ENCODE data around the gene MROH8.
"Not testable (repeated sequence)": the region's sequence is repeated elsewhere in the genome, so short reads cannot be mapped to it uniquely, and the experiment has no call there.

The MROH8 gene

DNA sequence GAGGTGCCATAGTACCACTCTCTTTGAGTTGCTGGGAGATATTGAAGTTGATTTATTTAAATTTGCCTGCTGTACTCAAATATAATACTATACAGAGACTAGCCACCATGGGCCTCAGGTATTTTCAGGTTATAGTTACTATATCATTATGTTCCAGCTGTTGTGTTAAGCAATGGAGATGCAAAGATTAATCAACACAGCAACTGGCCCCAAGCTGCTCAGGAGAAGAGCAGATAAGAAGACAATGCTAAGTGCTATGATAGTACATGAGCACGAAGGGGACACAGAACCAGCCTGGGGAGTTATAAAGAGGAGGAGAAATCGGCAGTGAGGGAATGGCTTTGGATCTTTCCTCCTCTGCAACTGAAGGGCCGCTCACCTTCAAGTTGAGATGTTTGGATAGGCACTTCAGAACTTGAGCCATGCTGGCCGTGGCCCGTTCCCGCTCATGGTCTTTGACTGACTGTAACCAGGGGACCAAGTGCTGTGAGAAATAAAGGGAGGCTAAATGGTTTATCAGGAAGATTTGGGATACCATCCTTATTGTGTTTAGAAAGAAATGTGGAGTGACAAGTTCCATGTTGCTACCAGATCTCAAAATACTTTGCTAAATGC lies 24.6 kb downstream of the MROH8 start:
- DNase-seq (ENCODE audit: low read depth) = no peak

DNA sequence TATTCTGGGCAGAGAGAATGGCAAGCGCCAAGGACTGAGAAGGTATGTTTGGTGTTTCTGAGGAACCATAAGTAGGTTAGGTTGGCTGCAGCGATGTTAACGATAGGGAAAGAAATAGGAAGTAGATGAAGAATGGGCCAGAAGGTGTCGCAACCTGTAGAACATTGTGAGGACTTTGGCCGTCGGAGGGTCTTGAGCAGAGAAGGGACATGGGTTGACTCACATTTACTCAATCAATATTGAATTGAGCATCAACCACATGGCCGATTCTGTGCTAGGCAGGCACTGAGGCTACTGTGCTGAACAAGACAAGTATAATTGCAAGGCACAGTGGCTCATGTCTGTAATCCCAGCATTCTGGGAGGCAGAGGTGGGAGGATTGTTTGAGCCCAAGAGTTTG lies 27.1 kb downstream of the MROH8 start:
- DNase-seq (ENCODE audit: low read depth) = no peak

DNA sequence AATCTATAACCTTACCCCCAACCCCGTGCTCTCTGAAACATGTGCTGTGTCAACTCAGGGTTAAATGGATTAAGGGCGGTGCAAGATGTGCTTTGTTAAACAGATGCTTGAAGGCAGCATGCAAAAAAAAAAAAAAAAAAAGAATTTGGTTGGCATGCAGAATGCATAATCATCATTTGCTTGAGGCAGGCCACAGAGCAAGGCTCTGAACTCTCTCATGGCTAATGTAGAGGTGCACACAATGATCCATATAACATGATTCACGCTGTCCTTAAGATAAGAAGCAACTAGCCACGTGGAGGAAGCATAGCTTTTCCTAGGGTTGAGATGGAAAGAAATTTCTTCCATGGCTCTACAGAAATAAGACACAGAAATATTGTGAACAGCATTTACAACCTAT lies 27.8 kb downstream of the MROH8 start:
- no peak for DNase-seq (ENCODE audit: low read depth)

DNA sequence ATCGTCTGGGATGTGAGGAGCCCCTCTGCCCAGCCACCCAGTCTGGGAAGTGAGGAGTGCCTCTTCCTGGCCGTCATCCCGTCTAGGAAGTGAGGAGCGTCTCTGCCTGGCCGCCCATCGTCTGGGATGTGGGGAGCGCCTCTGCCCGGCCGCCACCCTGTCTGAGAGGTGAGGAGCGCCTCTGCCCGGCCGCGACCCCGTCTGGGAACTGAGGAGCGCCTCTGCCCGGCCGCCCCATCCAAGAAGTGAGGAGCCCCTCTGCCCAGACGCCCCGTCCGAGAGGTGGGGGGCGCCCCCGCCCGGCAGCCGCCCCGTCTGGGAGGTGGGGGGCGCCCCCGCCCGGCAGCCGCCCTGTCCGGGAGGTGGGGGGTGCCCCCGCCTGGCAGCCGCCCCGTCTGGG lies 28.5 kb downstream of the MROH8 start:
- DNase-seq (ENCODE audit: low read depth) = not testable (repeated sequence)

DNA sequence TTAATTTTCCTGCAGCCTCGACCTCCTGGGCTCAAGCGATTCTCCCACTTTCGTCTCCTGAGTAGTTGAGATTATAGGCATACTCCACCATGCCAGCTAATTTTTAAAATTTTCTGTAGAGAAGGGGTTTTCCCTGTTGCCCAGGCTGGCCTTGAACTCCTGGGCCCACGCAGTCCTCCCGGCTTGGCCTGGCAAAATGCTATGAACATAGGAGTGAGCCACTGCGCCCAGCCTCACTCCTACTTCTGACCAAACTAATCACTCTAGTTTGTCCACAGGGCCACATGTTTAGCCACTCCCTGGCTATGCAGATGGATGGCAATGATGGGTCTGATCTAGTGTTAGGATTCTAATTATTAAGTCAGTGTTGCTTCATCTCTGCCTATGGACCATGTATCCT lies 32.1 kb downstream of the MROH8 start:
- DNase-seq (ENCODE audit: low read depth) = no peak

DNA sequence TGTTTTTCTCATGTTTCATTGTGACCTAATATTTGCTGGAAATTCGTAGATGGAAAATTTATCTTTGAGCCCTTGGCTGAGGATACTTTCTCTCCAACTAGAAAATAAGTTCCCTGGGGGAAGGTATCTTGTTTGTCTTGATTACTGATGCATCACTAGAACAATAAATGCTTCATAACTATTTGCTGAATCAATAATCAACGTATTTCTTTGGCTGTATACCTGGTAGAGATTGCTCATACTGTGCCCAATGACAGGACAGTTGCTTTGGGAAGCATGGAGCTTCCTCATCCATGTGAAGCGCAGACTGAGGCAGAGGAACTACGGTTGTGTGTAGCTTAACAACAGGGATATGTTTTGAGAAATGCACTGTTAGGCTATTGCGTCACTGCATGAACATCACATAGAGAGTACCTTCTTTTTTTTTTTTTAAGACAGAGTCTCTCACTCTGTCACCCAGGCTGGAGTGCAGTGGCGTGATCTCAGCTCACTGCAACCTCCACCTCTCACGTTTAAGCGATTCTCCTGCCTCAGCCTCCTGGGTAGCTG lies 34.4 kb downstream of the MROH8 start:
- DNase-seq (ENCODE audit: low read depth) = no peak

DNA sequence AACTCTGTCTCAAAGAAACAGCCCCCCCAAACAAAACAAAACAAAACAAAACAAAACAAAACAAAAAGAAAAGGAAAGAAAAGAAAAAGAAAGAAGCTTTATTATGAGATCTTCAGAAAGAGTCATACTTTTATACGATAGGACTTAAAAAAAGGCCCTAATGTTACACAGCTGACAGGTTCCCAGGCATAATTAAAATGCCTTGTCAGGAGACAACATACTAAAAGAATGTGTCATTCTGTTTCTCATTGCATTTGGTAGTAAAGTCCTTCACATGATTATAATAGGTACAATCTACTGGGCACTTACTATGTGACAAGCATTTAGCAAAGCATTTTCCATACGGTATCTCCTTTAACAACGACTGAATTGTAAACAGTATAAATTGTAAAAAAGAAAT lies 36.6 kb downstream of the MROH8 start:
- no peak for DNase-seq (ENCODE audit: low read depth)

DNA sequence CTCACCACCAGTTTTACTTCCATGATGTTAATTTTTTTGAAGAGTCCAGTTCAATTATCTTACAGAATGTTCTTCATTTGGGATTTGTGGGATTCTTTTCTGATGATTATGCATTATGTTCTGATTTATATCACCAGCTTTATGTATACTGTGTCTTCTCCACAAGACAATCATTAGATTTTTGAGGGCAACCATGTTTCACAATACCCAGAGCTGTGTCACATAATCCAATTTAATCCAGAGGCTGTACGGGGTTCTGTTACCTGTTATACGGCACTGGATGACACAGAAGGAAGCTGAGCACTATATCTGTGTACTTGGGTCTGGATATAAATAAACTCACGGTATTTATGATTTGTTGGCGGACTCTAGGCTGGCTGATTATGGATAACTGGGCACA lies 41.8 kb downstream of the MROH8 start:
- DNase-seq (ENCODE audit: low read depth) = no peak

DNA sequence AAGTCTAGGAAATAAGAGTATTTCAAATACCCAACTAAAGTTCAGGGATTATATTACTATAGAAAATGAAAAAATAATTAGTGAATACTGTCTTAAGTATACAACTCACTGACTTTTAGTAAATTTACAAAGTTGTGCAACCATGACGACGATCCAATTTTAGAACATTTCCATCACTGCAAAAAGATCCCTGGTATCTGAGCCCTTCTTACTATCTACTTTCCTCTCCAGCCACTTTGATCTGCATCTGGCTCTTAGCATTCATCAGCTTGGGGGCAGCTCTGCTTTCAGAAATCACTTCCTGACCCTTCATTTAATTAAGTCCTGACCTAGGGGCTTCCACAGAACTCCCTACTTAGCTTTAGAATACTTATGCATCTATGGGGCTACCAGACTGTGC lies 45.4 kb downstream of the MROH8 start:
- no peak for DNase-seq (ENCODE audit: low read depth)

DNA sequence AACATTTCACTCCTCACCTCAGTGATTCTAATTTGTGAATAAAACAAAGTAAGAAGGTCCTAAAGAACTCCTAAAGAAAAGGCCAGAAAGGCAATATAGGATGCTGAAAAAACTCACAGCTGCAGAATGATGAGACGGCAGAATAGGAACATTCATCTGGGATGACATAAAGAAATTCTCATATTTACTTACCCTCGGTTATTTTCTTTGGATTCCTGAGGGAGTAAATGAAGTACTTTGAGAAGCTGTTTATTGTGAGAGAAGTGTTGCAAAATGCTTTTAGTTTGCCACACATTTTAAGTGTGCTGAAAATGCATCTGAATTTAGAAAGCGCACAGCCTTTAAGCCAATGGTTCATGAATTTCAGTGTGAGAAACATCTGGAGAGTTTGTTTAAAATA lies 47.9 kb downstream of the MROH8 start:
- no peak for DNase-seq (ENCODE audit: low read depth)

DNA sequence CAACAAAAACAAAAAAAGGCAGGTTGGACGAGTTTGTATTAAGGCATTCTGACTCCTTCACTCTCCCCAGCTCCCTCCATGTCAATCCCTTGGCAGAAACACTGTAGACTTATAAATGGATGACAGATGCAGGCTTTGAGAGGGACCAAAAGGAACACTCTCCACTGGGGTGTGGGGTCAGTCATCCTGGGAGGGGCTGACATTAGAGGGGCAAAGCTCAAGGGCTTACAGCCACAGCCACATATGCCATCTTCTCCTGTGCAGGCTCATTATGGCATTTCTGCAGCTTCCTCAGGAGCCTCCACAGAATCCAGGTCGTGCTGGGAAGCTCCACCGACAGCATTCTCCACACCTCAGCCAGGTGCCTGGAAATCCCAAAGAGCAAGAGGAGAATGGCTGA lies 50.5 kb downstream of the MROH8 start:
- no peak for DNase-seq (ENCODE audit: low read depth)

DNA sequence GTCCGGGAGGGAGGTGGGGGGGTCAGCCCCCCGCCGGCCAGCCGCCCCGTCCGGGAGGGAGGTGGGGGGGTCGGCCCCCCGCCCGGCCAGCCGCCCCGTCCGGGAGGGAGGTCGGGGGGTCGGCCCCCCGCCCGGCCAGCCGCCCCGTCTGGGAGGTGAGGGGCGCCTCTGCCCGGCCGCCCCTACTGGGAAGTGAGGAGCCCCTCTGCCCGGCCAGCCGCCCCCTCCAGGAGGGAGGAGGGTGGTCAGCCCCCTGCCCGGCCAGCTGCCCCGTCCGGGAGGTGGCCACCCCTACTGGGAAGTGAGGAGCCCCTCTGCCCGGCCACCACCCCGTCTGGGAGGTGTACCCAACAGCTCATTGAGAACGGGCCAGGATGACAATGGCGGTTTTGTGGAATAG lies 53.1 kb downstream of the MROH8 start:
- not testable (repeated sequence) for DNase-seq (ENCODE audit: low read depth)

DNA sequence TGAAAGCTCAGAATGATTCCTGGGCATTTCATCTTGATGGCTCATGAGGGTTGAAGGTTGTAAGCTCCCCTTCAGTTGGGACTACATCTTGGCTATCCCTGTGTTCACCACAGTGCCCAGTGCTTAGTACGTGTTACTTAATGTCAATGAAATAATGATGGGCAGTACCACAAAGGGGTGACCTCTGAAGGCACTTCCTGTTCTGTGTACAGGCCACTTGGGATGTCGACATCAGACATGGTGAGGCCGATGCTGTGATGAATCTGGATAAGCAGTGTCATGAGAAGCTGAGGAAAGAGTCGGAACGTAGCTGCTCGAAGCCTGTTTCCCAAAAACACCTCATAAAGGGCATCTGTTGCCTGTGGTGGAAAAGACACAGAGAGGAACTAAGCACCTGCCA lies 55.9 kb downstream of the MROH8 start:
- no peak for DNase-seq (ENCODE audit: low read depth)

DNA sequence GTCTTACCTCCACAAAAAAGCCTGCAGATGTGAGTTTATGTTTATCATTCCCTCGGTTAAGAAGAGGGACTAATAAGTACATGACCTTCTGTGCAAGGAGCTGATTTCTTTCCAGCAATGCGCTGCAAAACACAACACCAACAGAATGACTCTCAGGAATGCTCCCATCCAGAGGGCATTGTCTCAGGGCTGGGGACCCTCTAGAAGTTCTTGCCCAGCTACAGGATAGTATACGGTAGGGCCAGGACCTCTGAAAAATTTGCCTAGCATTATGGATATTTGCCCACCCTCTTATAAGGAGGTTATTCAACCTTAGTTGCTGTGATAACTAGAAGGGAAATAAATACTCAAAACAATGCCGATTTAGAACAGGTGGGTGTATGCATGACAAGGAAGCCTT lies 58.9 kb downstream of the MROH8 start:
- DNase-seq (ENCODE audit: low read depth) = no peak

DNA sequence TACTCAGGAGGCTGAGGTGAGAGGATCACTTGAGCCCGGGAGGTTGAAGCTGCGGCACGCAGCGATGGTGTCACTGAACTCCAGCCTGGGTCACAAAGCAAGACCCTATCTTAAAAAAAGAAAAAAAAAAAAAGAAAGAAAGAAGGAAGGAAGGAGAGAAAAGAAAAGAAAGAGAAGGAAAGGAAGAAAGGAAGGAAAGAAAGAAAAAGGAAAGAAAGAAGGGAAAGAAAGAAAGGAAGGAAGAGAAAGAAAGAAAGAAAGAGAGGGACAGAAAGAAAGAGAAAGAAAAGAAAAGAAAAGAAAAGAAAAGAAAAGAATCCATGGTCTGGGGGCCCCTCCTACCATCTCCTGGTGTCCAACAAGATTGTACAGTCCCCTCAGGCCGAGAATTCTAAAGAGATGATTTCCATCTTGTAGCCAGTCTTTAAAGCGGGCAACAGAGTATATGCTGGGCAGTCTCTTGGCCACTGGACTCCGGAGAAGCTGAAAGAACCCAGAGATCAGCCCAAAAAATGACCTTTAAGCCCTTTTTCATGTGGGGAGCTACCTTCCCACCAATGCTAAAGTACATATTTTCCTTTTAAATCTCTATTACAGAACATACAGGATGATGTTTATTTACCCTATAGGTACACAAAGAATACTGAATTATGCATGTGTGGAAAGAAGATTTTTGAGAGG lies 59.9 kb downstream of the MROH8 start:
- DNase-seq (ENCODE audit: low read depth) = no peak

DNA sequence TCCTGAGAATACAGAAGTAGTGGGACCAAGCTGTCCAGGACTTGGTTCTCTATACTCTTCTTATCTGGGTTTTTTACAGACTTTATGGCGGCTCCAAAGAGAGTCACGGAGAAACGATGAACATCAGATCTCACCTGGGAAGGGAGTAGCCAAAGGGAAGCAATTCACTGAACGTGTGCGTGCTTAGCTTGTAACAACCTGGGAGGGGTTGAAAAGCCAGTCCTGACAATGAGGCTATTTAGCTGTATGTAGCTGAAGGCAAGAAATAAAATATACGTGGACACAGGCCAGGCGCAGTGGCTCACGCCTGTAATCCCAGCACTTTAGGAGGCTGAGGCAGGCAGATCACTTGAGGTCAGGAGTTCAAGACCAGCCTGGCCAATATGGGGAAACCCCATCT lies 65.3 kb downstream of the MROH8 start:
- DNase-seq (ENCODE audit: low read depth) = no peak

DNA sequence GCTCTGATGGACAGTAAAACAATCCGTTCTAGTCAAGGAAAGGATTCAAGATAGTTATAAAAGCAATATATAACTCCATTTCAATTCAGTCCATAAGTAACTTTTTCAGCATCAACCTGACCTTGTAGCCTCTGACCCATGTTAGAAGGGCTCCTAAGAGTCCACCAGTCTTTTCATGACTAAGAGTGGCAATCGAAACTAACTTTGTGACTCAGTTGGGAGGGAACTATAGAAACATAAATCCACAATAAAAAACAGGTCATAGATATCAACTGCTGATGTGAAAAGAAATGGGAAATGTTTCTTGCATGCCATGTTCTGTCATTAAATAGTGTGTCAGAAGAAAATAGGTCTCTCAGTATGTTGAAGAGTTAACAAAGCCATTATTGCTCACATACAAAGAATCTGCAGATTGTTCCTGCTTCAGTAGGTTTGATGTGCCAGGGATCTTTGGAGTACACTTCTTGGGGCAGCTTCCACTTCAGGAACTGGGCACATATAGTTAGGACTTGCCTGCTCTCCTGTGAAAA lies 67.4 kb downstream of the MROH8 start:
- DNase-seq (ENCODE audit: low read depth) = no peak

DNA sequence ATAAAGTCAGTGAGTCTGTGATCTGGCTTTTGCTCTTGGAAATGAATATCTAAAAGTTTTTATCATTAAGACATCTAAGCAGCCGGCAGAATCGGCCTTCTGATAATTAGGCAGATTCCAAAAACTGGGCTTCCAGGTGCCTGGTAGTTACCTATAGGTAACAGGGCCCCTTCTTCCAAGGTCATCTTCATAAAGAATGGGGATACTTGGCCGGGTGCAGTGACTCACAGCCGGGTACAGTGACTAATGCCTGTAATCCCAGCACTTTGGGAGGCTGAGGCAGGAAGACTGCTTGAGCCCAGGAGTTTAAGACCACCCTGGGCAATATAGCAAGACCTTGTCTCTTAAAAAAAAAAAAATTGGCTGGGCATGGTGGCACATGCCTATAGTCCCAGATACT lies 70.7 kb downstream of the MROH8 start:
- DNase-seq (ENCODE audit: low read depth) = no peak

DNA sequence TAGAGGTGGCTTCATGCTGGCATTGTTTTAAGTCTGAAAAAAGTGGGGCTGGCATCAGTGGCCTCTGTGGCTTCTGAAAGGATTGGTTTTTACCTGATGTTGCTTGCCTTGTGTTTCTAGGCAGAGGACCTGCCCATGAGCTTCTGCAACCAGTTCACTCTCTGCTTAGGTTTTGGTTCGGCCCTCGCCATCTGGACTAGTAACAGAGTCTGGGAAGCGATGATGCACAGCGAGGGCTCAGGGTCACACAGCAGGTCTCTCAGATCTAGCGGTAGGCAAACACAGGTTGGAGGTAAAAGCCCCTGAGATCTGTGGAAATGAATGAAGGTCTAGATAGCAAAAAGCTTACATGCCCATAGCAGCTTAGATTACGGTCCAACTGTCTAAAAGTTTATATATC lies 76.8 kb downstream of the MROH8 start:
- no peak for DNase-seq (ENCODE audit: low read depth)

DNA sequence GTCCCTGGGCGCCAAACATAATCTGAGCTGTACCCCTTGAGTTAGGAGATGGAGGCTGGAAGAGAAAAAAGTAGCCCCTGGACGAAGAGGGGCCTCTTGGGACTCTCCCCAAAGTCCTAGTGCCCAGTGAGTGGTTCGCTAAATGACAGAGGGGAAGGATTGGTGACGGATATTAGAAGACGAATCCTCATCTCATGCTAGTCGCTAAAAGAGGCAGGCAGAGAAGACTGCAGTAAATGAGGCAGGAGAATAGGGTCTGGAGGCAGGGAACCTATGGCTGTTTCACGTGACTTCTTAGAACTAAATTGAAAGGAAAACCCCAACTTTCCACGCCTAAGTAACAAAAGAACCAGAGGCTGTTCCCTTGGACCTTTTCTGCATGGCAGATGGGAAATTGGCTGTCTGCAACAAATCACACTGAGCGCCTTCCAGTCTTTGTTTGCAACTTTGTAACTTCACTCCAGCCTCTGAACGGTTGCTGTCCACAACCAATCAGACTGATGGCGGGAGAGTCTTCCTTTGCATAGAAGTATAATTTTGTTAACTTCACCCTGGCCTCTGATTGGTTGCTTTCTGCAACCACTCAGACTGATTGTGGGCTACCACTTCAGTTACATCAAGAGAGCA lies 82.8 kb downstream of the MROH8 start:
- no peak for DNase-seq (ENCODE audit: low read depth)

DNA sequence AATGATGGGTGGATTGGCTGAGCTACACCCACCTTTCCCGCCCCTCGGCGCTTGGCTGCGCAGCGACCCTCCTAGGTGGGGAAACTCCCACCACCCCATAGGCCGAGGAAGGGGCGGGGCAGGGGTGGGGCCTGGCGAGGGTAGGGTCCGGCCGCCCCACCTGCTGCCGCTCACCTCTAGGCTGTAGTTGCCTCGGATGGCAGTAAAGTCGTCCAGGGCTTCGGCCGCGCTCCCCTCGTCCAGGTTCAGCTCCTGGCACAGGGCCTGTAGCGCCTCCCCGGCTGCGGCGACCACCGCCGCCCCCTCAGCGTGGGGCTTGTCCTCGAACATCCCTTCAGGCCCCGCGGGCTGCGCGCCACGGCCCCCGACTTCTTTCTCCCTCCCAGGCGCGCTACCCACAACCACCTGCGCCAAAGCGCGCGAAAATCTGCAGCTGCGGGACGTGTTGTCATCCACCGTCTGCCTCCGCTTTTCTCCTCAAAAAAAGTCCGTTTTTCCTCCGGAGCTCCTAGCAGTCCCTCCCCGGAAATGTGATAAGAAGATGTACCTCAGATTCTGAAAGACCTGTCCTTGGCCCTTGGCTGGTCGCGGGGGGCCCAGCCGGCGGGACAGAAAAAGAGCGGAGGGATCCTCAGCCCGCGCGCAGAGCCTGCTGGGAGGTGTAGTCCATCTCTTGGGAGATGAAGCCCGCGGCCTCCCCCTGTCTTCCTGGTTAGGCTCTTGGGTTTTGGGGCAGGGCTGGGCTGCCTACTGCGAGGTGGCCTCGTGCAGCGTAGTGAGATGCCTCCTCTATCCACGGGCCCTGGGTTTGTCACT lies 83.5 kb downstream of the MROH8 start, which contains the start of gene RBL1:
Gene RBL1 (minus strand): TSS at position 399 of the 816 bp plus-strand sequence. CDS start 69 bp downstream, at position 330.
- DNase-seq (ENCODE audit: low read depth) = peak; percentile 74

DNA sequence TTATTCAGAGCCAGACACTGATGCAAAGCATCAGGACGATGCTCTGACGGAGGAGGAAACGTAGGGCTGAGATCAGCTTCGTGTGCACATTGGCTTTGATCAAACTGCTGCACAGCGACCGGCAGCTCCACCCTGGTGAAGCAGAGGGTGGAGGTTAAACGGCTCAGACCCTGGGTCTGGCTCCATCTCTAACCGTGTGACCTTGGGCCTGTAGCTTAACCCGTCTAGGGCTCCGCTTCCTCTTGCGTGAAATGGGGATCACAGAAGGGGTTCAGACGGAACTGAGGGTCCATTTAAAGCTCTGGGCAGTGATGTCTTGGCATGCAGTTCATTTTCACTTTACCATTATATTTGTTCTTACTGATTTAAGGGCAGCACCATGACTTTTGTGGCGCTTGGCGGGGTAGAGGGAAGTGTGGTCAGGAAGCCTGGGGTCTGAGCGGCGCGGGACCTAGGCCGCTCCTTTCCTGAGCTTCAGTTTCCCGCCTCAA lies 84.2 kb downstream of the MROH8 start:
- DNase-seq (ENCODE audit: low read depth) = no peak

All from stromal cell of bone marrow (primary cell).